HEK293T (cell line): Measurements from ENCODE around the gene PARD6B.
"Not testable (repeated sequence)": the region's sequence is repeated elsewhere in the genome, so short reads cannot be mapped to it uniquely, and the experiment has no call there.

Source experiments
- CTCF ChIA-PET: fragments of 350-600 bp; formaldehyde crosslinking; extraction: SDS; loops from one replicate; lab custom pipeline; 2021; ENCODE audit warnings: antibody characterized with exemption, inconsistent platforms; lab: Yijun Ruan, JAX
- POLR2A ChIA-PET: fragments of 350-600 bp; formaldehyde crosslinking; extraction: SDS; loops from one replicate; lab custom pipeline; 2020; ENCODE audit warnings: antibody characterized with exemption, inconsistent platforms; lab: Yijun Ruan, JAX
- DNase-seq: peaks from one replicate; pipeline ENCODE4 v3.0.0; 2012; ENCODE audit warnings: mixed read lengths; ENCODE audit errors: extremely low spot score
- ARNT ChIP-seq: fragments of 450-650 bp; IDR thresholded peaks from 2 replicates; pipeline ENCODE4 v1.6.1; 2017; ENCODE audit warnings: mild to moderate bottlenecking
- BHLHE40 ChIP-seq: fragments of 450-650 bp; IDR thresholded peaks from 2 replicates; pipeline ENCODE4 v1.6.1; 2016; ENCODE audit warnings: mild to moderate bottlenecking, moderate library complexity, borderline replicate concordance
- CTBP1 ChIP-seq: fragments of 450-650 bp; IDR thresholded peaks from 2 replicates; pipeline ENCODE4 v1.6.1; 2016; ENCODE audit warnings: borderline replicate concordance
- ELF4 ChIP-seq: fragments of 450-650 bp; IDR thresholded peaks from 2 replicates; pipeline ENCODE4 v1.6.1; 2017; ENCODE audit warnings: antibody characterized with exemption
- FOXA1 ChIP-seq: fragments of 450-650 bp; IDR thresholded peaks from 2 replicates; pipeline ENCODE4 v1.6.1; 2016; ENCODE audit warnings: mild to moderate bottlenecking
- FOXK2 ChIP-seq: fragments of 450-650 bp; IDR thresholded peaks from 2 replicates; pipeline ENCODE4 v1.6.1; 2016; ENCODE audit warnings: mild to moderate bottlenecking
- FOXM1 ChIP-seq: fragments of 450-650 bp; IDR thresholded peaks from 2 replicates; pipeline ENCODE4 v1.6.1; 2017; ENCODE audit warnings: mild to moderate bottlenecking, borderline replicate concordance
- HDGF ChIP-seq: fragments of 450-650 bp; IDR thresholded peaks from 2 replicates; pipeline ENCODE4 v1.6.1; 2017; ENCODE audit warnings: antibody characterized with exemption, borderline replicate concordance
- L3MBTL2 ChIP-seq: fragments of 450-650 bp; conservative IDR thresholded peaks from 2 replicates; pipeline ENCODE4 v1.6.1; 2016; ENCODE audit warnings: mild to moderate bottlenecking
- LEF1 ChIP-seq: fragments of 450-650 bp; IDR thresholded peaks from 2 replicates; pipeline ENCODE4 v1.6.1; 2017; ENCODE audit warnings: mild to moderate bottlenecking, borderline replicate concordance
- NFRKB ChIP-seq: fragments of 450-650 bp; IDR thresholded peaks from 2 replicates; pipeline ENCODE4 v1.6.1; 2016; ENCODE audit warnings: mild to moderate bottlenecking, moderate library complexity
- SP1 ChIP-seq: fragments of 450-650 bp; IDR thresholded peaks from 2 replicates; pipeline ENCODE4 v1.6.1; 2017
- SUZ12 ChIP-seq: fragments of 450-650 bp; IDR thresholded peaks from 2 replicates; pipeline ENCODE4 v1.6.1; 2016; ENCODE audit warnings: mild to moderate bottlenecking
- TARDBP ChIP-seq: fragments of 450-650 bp; IDR thresholded peaks from 2 replicates; pipeline ENCODE4 v1.6.1; 2016
- ZNF384 ChIP-seq: fragments of 450-650 bp; IDR thresholded peaks from 2 replicates; pipeline ENCODE4 v1.6.1; 2016
- TF ChIP-seq, protein P1 (sequence below): fragments of 450-650 bp; IDR thresholded peaks from 2 replicates; pipeline ENCODE4 v1.6.1; 2016

PARD6B gene

DNA sequence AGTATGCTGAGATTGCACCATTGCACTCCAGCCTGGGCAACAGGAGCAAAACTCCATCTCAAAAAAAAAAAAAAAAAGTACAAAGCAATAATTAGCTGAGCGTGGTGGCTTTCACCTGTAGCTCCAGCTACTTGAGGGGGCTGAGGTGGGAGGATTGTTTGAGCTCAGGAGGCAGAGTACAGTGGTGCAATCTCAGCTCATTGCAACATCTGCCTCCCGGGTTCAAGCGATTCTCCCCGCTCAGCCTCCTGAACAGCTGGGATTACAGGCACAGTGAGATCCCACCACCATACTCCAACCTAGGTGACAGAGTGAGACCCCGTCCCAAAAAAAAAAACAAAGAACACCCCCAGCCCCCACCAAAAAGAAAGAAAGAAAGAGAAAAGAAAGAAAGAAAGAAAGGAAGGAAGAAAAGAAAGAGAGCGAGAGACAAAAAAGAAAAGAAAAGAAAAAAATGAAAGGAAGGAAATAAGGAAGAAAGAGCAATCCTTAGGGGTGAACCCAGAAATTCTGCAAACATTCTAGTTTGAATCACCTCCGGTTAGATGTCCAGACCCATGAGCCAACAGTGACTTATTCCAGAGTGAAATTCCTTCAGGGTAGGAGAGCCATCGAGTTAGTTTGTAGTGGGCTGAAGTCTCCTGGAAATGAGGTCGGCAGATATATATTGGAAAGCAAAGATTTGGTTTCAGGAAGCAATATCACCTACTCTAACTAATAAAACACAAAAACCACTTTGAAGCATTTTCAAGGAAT, 36.8 kb upstream of the PARD6B start:
- POLR2A ChIA-PET, result no interaction called here
- no peak for DNase-seq
- no peak for TF ChIP-seq SP1
- TF ChIP-seq NFRKB, result no peak
- no peak for TF ChIP-seq ARNT
- TF ChIP-seq FOXK2, result no peak
- no peak for TF ChIP-seq ZNF384
- no peak for TF ChIP-seq CTBP1
- no peak for TF ChIP-seq ELF4
- no peak for TF ChIP-seq L3MBTL2
- no peak for TF ChIP-seq BHLHE40
- no peak for TF ChIP-seq LEF1
- no peak for TF ChIP-seq FOXA1
- TF ChIP-seq FOXM1, result no peak
- no peak for TF ChIP-seq TARDBP
- no peak for TF ChIP-seq HDGF
- no peak for TF ChIP-seq SUZ12
- CTCF ChIA-PET, result no interaction called here

DNA sequence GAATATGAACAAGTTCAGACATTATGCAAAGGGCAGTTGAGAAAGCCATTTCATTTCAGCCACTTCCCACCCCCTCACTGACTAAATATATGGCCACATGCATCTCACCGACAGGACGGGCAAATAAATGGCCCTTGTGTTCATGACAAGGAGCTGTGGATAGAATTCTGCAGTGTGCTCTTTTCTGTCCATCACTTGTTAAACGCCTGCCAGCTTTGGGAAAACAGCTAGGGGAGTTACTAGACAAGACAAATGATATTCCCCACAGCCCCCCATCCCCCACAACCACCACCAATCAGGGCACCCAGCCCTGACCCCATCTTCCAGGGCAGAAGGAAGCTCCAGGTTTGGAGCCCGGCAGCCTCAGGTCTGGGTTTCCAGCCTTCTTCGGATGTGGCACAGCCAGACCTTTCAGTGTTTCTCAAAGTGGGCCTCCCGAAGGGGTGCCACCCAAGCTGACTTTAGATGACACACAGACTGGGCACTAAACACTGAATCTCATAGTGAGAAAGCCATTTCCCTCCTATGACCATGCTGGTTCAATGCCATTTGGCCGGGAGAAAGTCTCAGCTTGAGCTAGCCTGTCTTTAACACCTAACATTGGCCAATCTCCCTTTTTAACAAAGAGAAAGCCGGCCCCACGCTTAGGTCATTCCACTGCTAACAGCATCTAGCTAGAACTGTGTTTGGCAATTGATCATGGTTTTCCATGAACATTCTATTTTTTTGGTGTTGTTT, 36.1 kb upstream of the PARD6B start:
- no peak for TF ChIP-seq FOXA1
- ChIA-PET POLR2A (no interaction called here), CTCF (no interaction called here)
- DNase-seq, result no peak

DNA sequence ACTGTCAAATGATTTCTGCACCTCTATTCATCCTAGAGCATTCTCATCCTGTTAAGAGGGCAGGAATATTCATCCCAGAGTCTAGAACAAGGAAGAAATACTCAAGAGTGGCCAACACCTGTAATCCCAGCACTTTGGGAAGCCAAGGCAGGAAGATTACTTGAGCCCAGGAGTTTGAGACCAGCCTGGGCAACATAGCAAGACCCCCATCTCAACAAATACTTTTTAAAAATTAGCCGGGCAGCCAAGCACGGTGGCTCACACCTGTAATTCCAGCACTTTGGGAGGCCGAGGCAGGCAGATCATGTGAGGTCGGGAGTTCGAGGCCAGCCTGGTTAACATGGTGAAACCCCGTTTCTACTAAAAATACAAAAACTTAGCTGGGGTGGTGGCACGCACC, 33.1 kb upstream of the PARD6B start:
- DNase-seq, POLR2A ChIA-PET: not testable (repeated sequence)
- CTCF ChIA-PET, result interaction anchor here (0.9 kb wide), 1 partner anchor 16 kb away, joined by 5 read pairs; no protein-coding TSS in a partner anchor

DNA sequence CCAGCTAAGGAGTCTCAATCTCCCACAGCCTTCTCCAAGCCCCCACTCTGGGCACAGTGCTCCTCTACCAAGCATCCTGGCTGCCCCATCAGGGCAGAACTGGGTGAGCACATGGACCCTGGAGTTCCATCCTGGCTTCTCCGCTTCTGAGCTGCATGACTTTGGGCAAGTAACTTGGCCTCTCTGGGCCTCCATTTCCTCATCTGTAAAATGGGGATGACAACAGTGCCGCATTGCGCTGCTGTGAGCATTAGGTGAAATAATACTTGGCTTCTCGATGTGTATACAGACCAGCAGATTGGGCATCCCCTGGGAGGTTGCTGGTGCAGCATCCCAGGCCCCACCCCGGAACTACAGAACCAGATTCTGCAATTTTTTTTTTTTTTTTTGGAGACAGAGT, 31.7 kb upstream of the PARD6B start:
- ChIA-PET CTCF (no interaction called here), POLR2A (no interaction called here)
- DNase-seq, result no peak
- no peak for TF ChIP-seq TARDBP
- TF ChIP-seq ZNF384, result no peak
- no peak for TF ChIP-seq FOXA1
- no peak for TF ChIP-seq HDGF

DNA sequence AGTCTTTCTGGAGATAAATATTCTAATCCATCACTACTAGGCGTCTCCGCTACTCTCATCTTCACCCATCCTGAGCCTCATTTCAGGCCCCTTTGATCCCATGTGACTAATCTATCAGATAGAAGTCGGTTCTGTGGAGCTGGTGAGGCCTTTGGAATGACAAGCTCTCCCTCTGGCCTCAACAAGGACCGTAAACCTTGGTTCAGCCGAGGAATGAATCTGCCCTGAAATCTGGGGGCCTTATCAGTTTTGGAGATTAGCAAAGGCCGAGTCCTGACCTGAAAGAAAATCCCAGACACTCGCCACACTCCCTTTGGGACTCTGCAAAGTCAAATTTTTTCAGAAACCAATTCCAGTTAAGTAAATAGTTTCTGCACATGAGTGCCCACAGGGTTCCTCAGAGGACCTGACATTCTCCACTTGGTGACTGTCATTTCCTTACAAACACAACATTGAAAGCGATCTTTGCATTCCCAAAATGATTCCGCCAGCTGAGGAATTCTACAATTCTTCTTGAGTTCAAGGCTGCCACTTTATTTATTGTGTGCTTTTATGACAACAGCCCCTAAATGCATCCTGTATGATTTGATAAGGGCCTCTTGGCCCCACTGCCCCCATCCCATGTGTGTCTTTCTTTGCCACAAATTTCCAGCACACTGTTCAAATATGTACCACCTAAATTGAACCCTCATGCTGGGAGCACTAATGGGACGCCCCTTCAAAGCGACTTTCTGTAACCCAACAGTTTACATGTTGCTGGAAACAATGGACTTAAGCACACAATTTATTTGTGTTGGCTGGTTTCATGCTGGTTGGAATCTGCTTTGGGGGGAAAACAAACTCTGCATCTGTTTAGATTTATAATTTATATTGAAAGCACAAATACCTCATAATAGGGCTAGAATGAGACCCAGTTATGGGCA, 30.1 kb upstream of the PARD6B start:
- no peak for TF ChIP-seq SUZ12
- TF ChIP-seq NFRKB, result no peak
- TF ChIP-seq FOXM1, result no peak
- TF ChIP-seq LEF1, result no peak
- TF ChIP-seq, protein P1, sequence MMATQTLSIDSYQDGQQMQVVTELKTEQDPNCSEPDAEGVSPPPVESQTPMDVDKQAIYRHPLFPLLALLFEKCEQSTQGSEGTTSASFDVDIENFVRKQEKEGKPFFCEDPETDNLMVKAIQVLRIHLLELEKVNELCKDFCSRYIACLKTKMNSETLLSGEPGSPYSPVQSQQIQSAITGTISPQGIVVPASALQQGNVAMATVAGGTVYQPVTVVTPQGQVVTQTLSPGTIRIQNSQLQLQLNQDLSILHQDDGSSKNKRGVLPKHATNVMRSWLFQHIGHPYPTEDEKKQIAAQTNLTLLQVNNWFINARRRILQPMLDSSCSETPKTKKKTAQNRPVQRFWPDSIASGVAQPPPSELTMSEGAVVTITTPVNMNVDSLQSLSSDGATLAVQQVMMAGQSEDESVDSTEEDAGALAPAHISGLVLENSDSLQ, result no peak
- TF ChIP-seq L3MBTL2, result no peak
- no peak for TF ChIP-seq BHLHE40
- no peak for TF ChIP-seq HDGF
- no peak for TF ChIP-seq ZNF384
- no peak for TF ChIP-seq SP1
- TF ChIP-seq TARDBP, result no peak
- TF ChIP-seq ARNT, result no peak
- no peak for TF ChIP-seq CTBP1
- no peak for TF ChIP-seq FOXA1
- POLR2A ChIA-PET, result no interaction called here
- CTCF ChIA-PET, result no interaction called here
- no peak for DNase-seq

DNA sequence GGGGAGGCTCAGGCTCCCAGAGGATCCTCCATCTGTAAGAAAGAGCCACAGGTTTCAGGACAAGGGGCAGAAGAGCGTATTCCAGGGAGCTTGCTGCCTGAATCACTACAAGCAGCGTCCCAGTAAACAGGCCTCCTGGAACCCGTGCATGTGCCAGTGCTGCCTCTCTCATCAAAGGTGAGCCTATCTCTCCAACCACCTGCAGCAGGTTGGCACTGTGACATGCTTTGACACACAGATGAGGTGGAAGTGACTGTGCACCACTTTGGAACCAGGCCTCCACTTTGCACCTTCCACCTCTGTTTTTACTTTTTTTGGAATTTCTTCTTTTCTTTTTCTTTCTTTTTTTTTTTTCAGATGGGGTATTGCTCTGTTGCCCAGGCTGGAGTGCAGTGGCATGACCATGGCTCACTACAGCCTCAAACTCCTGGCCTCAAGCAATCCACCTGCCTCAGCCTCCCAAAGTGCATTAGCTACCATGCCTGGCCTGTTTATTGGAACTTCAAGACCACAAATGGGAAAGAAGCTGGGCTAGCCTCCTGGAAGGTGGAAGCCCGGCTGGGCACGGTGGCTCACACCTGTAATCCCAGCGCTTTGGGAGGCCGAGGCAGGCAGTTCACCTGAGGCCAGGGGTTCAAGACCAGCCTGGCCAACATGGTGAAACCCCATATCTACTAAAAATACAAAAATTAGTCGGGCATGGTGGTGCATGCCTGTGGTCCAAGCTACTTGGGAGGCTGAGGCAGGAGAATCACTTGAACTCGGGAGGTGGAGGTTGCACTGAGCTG, 27.5 kb upstream of the PARD6B start:
- POLR2A ChIA-PET, DNase-seq: not testable (repeated sequence)
- CTCF ChIA-PET, result interaction anchor here (0.5 kb wide), 1 partner anchor 46 kb away, joined by 5 read pairs; no protein-coding TSS in a partner anchor

DNA sequence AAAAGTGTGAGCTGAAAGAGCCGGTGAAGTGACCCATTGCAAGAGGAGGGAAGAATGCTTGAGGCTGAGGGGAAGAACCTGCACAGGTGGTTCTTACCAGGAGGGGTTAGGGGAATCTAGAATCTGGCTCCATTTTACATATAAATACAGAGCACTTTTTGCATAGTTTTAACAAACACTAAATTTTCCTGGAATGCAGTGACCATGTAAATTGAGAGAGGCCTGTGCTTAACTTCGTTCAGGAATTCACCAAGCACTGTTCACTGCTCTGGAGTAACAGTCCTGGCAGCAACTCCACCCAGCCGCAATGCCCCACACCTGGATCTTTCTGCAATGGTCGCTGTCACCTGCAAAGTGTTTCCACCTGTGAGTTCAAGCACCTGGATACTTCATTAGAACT, 26.9 kb upstream of the PARD6B start:
- ChIA-PET CTCF (interaction anchor here (0.5 kb wide), 1 partner anchor 45 kb away, joined by 5 read pairs; no protein-coding TSS in a partner anchor), POLR2A (no interaction called here)
- DNase-seq, result no peak
- TF ChIP-seq SUZ12 (no peak), TARDBP (no peak), CTBP1 (no peak), NFRKB (no peak), FOXA1 (no peak), ELF4 (no peak), ZNF384 (no peak), FOXK2 (no peak), ARNT (no peak)
